HEK293 (cell line): ENCODE measurements around the gene SPPL2C.

ENCODE experiments used
- SETDB1 ChIP-seq: IDR thresholded peaks from one replicate; pipeline ENCODE4 v1.6.1; 2017; ENCODE audit warnings: mild to moderate bottlenecking, low read length, moderate library complexity, mixed read lengths; ENCODE audit not compliant: insufficient read length
- SP7 ChIP-seq: fragments of 450-650 bp; formaldehyde crosslinking; IDR thresholded peaks from 2 replicates; pipeline ENCODE4 v1.5.1; 2016; ENCODE audit warnings: missing biosample characterization, missing genetic modification characterization
- ZNF10 ChIP-seq: fragments of 450-650 bp; formaldehyde crosslinking; IDR thresholded peaks from 2 replicates; pipeline ENCODE4 v1.5.1; 2017; ENCODE audit warnings: missing biosample characterization, missing genetic modification characterization
- ZNF175 ChIP-seq: fragments of 450-650 bp; formaldehyde crosslinking; IDR thresholded peaks from 2 replicates; pipeline ENCODE4 v1.5.1; 2016; ENCODE audit warnings: missing biosample characterization, missing genetic modification characterization
- ZNF19 ChIP-seq: fragments of 450-650 bp; formaldehyde crosslinking; IDR thresholded peaks from 2 replicates; pipeline ENCODE4; 2016; ENCODE audit warnings: missing biosample characterization, missing genetic modification characterization, low read depth
- ZNF423 ChIP-seq: fragments of 450-650 bp; formaldehyde crosslinking; IDR thresholded peaks from 2 replicates; pipeline ENCODE4 v1.5.1; 2016; ENCODE audit warnings: missing biosample characterization, missing genetic modification characterization
- ZNF555 ChIP-seq: fragments of 450-650 bp; formaldehyde crosslinking; conservative IDR thresholded peaks from 2 replicates; pipeline ENCODE4 v1.5.1; 2017; ENCODE audit warnings: missing biosample characterization, mild to moderate bottlenecking, missing genetic modification characterization, inconsistent platforms
- ZNF777 ChIP-seq: fragments of 450-650 bp; formaldehyde crosslinking; IDR thresholded peaks from 2 replicates; pipeline ENCODE4 v1.5.1; 2017; ENCODE audit warnings: missing biosample characterization, missing genetic modification characterization, borderline replicate concordance
- ZNF792 ChIP-seq: fragments of 450-650 bp; formaldehyde crosslinking; IDR thresholded peaks from 2 replicates; pipeline ENCODE4 v1.5.1; 2016; ENCODE audit warnings: missing biosample characterization, missing genetic modification characterization
- TF ChIP-seq, protein P1 (sequence below): fragments of 450-650 bp; formaldehyde crosslinking; IDR thresholded peaks from 2 replicates; pipeline ENCODE4 v1.5.1; 2016; ENCODE audit warnings: missing biosample characterization, missing genetic modification characterization
- TF ChIP-seq, protein P2 (sequence below): fragments of 450-650 bp; formaldehyde crosslinking; IDR thresholded peaks from 2 replicates; pipeline ENCODE4 v1.5.1; 2016; ENCODE audit warnings: missing biosample characterization, missing genetic modification characterization

DNA sequence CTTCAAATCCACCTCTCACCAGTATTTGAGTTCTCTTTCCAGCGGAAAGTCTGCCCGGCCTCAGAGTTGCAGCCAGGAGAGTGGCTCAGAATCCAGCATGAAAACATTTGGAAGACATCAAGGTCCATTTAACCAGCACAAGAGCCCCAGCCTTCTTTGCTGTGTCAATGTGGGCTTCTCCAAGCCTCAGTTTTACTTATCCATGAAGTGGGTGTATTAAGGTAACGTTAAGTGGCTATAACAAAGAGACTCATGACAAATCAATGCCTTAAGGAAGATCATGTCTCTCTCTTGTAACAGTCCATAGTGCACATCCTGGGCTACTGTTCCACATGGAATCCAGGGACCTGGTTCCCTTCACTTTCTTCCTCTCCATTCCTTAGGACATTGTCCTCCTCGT is 959 bp upstream of the SPPL2C start:
- TF ChIP-seq ZNF423 (no peak), ZNF175 (tag by site-specific recombination) (no peak), ZNF555 (tag by site-specific recombination) (no peak), SP7 (tag by site-specific recombination) (no peak), ZNF777 (tag by site-specific recombination) (no peak), SETDB1 (no peak), ZNF19 (tag by site-specific recombination) (no peak), ZNF10 (tag by site-specific recombination) (no peak), ZNF792 (tag by site-specific recombination) (no peak)
- TF ChIP-seq, protein P1, sequence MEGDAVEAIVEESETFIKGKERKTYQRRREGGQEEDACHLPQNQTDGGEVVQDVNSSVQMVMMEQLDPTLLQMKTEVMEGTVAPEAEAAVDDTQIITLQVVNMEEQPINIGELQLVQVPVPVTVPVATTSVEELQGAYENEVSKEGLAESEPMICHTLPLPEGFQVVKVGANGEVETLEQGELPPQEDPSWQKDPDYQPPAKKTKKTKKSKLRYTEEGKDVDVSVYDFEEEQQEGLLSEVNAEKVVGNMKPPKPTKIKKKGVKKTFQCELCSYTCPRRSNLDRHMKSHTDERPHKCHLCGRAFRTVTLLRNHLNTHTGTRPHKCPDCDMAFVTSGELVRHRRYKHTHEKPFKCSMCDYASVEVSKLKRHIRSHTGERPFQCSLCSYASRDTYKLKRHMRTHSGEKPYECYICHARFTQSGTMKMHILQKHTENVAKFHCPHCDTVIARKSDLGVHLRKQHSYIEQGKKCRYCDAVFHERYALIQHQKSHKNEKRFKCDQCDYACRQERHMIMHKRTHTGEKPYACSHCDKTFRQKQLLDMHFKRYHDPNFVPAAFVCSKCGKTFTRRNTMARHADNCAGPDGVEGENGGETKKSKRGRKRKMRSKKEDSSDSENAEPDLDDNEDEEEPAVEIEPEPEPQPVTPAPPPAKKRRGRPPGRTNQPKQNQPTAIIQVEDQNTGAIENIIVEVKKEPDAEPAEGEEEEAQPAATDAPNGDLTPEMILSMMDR (tag by site-specific recombination), result no peak
- TF ChIP-seq, protein P2, sequence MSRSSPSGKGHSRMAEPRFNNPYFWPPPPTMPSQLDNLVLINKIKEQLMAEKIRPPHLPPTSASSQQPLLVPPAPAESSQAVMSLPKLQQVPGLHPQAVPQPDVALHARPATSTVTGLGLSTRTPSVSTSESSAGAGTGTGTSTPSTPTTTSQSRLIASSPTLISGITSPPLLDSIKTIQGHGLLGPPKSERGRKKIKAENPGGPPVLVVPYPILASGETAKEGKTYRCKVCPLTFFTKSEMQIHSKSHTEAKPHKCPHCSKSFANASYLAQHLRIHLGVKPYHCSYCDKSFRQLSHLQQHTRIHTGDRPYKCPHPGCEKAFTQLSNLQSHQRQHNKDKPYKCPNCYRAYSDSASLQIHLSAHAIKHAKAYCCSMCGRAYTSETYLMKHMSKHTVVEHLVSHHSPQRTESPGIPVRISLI (tag by site-specific recombination), result no peak
